GM19468 (cell line): ENCODE data around the gene DNAJC13.

Experiments
- ATAC-seq: cut with Tn5 transposase; IDR thresholded peaks from one replicate; pipeline ENCODE4 v1.9.1; 2021; ENCODE audit warnings: mild to moderate bottlenecking, moderate library complexity, moderate number of reproducible peaks; ENCODE audit not compliant: unreplicated experiment; ENCODE audit errors: extremely low read depth

The DNAJC13 gene

GRCh38 chr3:132401255-132401654, 16.0 kb upstream of the DNAJC13 start:
- ATAC-seq: no peak

GRCh38 chr3:132404276-132404675, 13.0 kb upstream of the DNAJC13 start:
- no peak for ATAC-seq

GRCh38 chr3:132405188-132405587, 12.1 kb upstream of the DNAJC13 start:
- ATAC-seq: no peak

GRCh38 chr3:132405609-132406299, 11.5 kb upstream of the DNAJC13 start:
- ATAC-seq: no peak

GRCh38 chr3:132406587-132406986, 10.7 kb upstream of the DNAJC13 start:
- no peak for ATAC-seq

- no peak for ATAC-seq
Measured at GRCh38 chr3:132407025-132407424, 10.3 kb upstream of the DNAJC13 start.

- ATAC-seq: no peak
Measured at GRCh38 chr3:132414841-132415240, 2.5 kb upstream of the DNAJC13 start.

- ATAC-seq: no peak
Measured at GRCh38 chr3:132416161-132416560, 1.1 kb upstream of the DNAJC13 start.

- no peak for ATAC-seq
Measured at GRCh38 chr3:132417695-132418411, 551 bp downstream of the DNAJC13 start.

- no peak for ATAC-seq
Measured at GRCh38 chr3:132418916-132419315, 1.6 kb downstream of the DNAJC13 start.

- no peak for ATAC-seq
Measured at GRCh38 chr3:132421832-132422231, 4.5 kb downstream of the DNAJC13 start.

- no peak for ATAC-seq
Measured at GRCh38 chr3:132422531-132422930, 5.2 kb downstream of the DNAJC13 start.

- no peak for ATAC-seq
Measured at GRCh38 chr3:132432639-132433038, 15.3 kb downstream of the DNAJC13 start.

GRCh38 chr3:132433121-132433520, 15.8 kb downstream of the DNAJC13 start:
- no peak for ATAC-seq

GRCh38 chr3:132435224-132435910, 18.1 kb downstream of the DNAJC13 start:
- ATAC-seq: no peak

- ATAC-seq: no peak
Measured at GRCh38 chr3:132435911-132436425, 18.7 kb downstream of the DNAJC13 start.

GRCh38 chr3:132443421-132443820, 26.1 kb downstream of the DNAJC13 start:
- no peak for ATAC-seq

- ATAC-seq: no peak
Measured at GRCh38 chr3:132444383-132444782, 27.1 kb downstream of the DNAJC13 start.

GRCh38 chr3:132445817-132446216, 28.5 kb downstream of the DNAJC13 start:
- no peak for ATAC-seq

GRCh38 chr3:132448216-132448961, 31.1 kb downstream of the DNAJC13 start:
- no peak for ATAC-seq
